ENCODE results near the gene THBS2.

Gene THBS2

DNA sequence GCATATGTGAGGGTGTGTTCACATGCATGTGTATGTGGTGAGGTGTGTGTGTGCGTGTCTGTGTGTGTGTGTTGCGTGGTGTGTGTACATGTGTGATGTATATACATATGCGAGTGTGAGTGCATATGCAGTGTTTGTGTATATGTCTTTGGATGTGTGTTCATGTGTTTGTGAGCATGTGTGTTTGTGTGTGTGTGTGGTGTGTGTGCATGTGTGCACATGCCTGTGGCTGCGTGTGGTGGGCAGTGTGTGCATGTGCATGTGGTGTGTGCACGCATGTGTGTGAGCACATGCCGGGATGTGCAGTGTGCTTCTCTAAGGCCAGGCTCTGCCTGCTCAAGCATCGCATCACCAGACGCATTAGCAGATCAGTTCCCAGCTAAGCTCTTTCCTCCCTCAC is 5.7 kb downstream of the THBS2 start:
- no peak for DNase-seq

DNA sequence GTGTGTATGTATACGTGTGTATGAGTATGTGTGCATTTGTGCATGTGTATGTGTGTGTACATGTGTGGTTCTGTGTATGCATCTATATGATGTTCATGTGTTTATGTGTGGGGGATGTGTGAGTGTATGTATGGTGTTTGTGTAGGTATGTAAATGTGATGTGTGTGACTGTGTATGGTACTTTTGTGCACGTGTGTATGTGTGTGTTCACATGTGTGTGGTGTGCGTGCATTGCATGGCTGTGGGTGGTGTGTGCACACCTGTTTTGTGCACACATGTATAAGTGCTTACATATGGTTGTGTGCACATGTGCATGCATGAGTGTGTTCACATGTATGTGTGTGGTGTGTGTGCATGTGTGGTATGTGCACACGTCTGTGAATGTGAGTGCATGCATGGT is 6.2 kb downstream of the THBS2 start:
- no peak for DNase-seq

DNA sequence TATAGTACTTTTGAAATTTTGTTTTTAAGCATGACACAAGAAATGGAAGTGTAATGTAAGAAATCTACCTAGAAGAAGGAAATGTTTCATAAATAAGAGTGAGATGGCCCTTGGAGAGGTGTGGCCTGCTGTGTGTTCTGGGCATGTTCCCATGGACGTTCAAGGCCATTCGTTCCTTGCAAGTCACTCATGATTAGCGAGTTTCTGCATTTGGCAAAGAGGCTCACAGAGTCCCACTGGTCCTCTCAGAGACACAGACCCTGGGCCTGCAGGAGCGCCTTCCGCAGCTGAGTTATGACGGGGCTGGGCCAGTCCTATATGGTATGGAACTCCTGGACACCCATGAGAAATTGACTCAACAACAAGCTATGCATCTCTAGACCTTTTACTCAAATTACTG is 7.2 kb downstream of the THBS2 start:
- no peak for DNase-seq

DNA sequence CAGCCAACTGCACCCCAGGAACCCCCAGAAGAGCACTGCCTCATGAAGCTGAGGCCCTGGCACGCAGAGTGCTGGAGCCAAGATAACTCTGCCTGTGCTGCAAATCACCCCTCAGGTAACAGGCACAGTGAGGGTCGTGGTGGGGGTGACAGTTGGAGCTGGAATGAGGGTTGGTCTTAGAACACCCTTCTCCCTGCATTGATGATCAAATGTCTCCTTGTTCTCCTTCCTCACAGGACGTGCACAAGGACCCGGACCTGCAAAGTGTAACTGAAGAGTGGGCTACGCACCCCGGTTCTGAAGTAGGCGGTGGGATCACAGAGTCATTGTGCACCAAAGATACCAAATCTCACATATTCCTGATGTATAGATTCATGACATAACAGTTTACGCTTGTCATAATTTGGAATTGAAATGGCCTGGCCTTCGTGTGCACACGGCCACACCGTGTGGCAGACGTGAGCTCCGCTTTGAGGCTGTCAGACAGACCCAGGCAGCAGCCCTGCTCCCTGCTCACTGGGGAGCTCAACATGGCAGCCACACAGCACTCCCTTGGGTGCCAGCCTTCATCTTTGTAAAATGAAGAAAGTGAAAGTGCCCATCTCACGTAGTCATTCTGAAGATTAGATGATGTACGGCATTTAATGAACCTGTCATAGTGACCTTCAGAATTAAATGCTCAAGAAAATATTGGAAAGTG is 8.8 kb downstream of the THBS2 start:
- DNase-seq = no peak

DNA sequence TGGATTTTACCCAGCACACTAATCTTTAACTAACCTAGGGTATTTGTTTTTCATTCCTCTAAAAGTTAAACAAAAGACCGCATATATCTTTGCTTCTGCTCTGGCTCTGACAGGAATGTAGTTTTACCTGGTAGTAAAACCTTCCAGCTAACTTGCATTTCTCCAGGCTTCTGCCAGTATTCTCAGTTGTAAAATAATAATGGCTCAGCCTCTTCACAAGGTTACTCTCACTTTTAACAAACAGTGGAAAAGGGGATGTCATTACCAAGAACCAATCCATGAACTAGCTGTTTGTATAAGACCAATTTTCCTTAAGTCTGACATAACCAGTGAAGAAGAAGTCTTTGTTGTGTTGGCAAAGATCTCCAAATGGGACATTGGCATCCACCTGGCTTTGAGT is 10.0 kb downstream of the THBS2 start:
- DNase-seq = no peak

DNA sequence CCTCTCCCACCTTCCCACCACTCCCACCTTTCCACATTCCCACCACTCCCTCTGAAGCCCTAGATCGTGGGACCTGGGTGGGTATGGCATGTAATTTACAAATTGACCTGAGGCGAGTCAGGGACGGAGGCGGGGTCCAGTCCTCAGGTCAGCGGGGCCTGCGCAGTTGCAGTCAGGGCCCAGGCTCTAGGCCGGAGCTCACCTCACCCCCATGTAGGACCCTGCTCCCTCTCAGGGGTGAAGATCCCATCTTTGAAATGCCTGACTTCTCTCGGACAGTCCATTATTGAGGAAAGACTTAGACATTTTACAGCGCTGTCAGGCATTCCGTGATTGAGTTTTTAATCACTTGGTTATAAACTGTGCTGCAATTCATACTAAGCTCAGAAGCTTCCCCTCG is 10.5 kb downstream of the THBS2 start:
- no peak for DNase-seq

DNA sequence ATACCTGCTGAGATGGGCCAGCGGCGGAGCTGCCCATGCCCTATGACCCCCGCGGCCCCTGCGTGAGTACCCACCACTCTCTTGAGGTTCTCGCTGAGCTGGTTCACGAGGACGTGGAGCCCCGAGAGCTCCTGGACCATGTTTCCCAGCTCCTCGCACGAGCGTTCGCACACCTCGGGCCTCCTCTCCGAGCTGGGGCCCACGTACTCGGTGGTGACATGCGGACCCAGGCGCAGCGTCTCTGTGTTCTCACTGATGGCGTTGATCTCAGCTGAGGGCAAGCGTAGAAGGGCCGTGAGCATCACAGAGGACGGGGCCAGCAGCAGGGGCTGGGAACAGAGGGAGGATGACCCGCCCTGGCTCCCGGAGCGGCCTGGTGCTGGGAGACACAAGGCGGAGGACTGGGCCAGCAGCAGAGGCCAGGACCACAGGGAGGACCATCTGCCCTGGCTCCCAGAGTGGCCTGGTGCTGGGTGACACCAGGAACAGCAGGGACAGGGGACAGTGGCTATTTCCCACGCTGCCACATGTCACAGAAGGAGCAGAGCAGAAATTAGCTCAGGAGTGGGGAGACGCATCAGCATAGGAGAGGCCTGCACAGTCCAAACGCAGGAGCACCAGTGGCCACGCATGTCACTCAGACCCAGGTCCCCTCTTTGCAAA is 11.8 kb downstream of the THBS2 start:
- no peak for DNase-seq

DNA sequence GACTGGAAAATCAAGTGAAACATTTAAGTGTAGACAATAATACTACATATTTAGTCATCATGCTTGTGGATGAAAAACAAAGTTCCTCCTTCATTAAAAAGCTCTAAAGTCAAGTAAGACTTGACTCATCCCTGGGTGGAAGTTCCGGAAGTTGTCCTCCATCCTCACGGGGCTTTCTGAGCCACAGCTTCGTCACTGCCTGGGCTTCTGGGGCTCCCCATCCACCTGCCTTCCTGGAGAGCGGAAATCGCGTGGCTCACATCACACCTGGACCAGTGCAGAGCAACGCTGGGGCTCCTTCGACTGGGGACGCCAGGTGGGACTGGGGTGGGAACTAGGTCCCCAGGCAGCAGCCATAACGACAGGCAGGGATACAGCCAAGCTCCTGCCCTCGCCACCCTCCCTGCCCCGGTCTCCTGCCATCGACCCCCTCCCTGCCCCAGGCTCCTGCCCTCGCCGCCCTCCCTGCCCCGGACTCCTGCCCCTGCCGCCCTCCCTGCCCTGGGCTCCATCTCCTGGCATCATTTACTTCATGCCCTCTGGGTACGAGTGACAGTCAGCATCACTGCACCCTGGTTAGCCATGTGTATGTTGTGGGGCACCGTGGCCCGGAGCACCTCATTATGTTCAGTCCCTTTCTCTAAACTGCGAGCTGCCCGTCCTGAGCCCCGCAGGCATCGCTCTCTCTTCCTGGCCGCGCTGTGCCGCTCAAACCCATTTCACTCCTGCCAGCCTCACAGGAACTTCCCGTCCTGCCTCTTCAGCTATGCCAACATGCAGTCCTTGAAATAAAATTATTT is 12.9 kb downstream of the THBS2 start:
- no peak for DNase-seq

DNA sequence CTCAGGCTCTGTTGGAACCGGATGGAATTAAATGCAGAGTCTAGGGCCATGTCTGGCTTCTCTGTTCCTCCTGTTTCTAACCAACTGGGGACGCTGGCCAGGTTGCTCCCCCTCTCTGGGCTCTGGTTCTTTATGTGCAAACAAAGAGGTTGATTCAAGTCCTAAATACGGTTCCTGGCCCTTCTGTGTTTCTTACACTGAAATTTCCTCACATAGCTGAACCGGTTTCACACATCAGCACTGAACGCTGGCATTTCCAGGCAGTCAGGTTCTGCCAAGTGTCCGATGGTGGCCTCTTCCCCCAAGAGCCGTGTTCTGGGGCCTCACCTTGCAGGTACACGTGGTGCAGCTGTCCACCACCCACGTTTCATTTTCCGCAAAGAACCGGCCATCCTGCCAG is 13.5 kb downstream of the THBS2 start:
- no peak for DNase-seq

DNA sequence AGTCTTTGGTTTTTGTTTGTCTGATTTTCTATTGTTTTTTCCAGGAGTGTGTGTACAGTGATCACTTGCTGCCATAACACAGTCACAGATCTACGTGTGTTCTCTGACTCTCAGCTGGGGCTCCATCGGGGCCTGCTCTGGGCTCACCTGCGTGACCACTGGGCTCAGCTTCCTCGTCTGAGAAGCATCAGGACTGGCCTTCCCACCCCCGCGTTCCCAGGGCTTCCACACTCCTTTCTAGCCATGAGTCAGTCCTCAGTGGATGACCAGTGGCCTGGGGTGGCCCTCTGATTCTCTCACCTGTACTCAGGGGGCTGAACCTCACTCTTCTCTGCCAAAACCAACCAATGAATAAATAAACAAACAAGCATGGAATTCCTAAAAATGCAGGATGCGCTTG is 14.5 kb downstream of the THBS2 start:
- DNase-seq = no peak

DNA sequence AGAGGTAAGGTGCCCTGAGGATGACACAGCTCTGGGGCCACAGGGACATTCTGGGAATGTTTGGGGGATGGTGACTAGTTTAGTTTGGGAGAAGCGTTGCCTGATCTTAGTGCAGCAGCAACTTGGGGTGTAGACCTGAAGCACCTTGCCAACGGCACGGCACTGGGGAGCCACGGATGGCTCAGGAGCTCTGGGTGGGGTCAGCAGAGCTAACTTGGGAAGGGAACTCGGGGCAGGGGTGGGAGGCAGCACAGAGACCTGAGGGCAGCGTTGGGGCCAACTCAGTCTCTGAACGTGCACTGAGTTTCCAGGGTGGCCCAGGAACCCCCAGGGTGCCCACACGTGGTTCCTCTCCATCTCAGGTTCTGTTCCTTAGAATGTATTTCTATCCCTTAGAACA is 14.9 kb downstream of the THBS2 start:
- no peak for DNase-seq

DNA sequence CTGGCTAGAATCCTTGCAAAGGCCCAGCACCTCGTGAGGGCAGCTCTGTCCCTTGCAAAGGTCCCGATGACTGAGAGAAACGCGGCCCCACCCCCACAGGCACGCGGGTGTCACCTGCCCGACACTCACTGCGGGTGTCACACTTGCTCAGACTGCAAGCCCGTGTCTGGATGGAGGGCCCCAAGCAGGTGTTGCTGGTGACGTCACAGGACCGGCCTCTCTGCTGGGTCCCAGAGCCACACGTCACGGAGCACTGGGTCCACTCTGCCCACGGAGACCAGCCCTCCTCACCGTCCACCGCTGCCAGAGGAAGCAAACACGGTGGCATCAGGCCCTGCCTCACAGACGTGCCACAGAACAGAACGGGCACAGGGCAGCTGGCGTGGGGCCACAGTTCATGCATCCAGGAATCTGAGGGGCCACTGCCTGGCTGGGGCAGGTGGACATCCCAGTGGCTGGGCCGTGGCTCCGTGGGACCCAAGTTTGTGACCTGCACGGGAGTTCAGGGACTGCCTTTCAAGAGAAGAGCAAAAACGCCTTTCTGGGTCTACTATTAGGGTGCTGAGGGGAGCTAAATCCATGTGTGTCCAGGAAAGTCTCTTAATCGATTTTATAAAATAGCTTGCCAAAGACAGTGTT is 16.0 kb downstream of the THBS2 start:
- no peak for DNase-seq

DNA sequence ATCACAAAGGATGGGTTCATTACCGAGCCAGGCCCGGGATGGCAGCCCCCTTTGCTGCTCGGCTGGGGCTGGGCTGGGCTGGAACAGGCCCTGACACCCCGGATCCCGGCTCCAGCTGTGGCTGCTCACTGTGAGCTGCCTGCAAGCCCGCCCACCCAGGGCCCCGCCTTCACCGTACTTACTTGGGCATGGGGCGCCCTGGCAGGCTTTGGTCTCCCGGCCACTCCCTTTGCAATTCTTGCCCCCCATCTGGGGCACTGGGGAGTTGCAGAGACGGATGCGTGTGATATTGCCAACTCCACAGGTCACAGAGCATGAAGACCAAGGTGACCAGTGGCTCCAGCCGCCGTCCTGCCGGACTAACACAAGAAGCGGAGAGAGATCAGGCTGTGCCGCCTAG is 16.7 kb downstream of the THBS2 start:
- DNase-seq = no peak

DNA sequence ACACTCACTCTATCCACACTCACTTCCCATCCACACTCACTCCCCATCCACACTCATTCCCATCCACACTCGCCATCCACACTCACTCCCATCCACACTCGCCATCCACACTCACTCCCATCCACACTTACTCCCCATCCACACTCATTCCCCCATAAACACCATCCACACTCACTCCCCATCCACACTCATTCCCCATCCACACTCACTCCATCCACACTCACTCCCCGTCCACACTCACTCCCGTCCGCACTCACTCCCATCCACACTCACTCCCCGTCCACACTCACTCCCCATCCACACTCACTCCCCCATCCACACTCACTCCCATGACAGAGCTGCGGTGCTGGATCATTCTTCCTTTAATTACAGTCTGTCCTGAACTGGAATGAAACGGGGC is 17.1 kb downstream of the THBS2 start:
- no peak for DNase-seq

DNA sequence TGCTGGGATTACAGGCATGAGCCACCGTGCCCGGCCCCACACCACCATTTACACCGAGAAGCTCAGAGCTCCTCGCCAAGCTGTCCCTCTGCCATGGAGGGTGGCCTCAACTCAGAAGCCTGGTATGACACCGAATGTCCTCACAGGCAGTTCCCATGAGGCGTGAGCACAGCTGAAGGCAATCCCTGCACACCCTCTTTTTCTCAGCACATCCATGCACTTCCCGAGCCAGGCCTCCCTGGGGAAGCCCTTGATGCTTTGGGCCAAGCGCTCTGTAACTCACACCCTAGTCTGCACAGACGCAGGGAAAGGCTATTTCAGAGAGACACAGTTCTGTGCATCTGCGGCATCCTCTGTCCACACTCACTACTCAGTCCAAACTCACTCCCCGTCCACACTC is 18.4 kb downstream of the THBS2 start:
- no peak for DNase-seq

DNA sequence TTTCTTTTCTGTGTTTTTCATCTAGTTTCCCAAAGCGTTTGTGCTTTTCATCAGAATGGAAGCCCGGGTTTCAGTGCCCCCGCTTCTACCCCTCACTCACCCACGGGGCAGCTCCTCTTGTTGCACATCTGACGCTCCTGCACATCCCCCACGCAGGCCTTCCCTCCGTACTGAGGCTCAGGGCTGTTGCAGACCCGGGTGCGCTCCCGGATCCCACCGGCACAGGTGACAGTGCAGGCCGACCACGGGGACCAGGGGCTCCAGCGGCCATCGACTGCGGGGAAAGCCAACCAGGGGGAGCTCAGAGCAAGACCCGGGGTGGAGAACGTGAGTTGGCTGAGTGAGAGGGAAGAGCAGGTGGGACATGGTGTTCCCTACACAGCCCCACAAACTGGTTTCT is 19.0 kb downstream of the THBS2 start:
- DNase-seq = no peak

DNA sequence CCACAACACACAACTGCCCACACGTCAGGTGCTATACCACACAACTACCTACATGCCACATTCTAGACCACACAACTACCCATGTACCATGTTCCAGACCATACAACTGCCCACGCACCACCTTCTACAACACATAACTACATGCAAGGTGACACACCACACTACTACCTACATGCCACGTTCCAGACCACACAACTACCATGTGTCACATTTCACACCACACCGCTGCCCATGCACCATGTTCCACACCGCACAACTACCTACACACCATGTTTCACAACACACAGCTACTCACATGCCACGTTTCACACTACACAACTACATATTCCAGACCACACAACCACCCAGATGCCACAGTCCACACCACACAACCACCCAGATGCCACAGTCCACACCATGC is 19.8 kb downstream of the THBS2 start:
- DNase-seq = no peak

DNA sequence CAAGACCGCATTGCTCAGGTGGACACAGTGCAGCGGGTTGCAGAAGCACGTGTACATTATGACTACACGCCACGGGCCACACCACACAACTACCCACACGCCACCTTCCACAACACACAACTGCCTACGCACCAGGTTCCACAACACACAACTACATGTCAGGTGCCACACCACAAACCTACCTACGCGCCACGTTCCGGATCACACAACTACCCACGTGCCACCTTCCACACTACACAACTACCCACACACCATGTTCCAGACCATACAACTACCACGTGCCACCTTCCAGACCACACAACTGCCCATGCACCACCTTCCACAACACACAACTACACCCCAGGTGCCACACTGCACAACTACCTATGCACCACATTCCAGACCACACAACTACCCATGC is 20.5 kb downstream of the THBS2 start:
- no peak for DNase-seq

DNA sequence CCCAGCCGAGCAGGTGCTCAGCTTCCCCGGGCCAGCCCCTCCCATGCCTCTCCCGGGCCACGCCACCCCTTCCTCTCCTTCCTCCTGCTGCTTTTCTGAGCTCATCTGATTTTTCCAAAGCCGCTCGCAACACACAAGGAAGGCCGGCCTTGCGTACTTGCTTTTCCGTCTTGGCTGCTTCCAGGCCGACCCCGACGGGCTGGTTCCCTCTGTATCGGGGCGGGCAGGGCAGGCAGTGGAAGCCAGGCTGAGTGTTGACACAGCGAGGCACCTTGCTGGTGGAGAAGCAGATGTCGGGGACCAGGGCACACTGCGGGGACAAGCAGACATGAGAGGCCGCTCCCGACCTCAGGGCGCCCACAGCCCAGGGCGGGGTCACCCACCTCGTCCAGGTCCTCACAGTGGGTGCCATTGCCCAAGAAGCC is 21.1 kb downstream of the THBS2 start:
- DNase-seq = no peak

DNA sequence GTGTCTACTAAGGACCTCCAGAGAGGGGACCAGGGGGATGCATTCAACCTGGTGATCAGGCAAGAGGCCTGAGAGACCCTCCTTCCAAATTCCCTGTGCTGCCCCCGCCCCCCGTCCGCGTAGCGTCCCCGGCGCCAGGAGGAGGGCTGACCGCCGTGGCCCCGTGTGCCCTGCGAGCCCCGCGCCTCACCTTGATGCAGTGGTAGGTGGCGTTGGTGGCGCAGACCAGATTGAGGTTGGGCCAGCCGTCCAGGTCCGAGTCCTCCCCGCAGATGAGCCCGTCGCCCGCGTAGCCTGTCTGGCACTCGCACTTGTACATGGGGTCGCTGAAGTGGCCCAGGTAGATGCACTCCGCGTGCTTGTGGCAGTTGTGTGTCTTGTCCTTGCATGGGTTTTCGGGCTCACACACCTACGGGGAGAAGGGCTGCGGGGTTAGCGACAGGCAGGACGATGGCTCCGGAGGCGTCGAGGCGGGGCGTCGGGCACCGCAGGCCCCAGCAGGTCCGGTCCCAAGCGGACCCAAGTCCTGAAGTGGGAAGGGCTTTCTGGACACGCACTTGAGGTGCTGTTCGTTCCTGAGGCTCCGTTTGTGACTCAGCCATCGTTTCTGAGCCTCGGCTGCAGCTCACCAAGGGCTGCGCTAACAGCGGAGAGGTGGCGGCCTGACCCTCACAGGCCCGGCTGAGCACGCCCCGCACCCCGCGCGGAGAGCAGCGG is 21.7 kb downstream of the THBS2 start:
- no peak for DNase-seq

DNA sequence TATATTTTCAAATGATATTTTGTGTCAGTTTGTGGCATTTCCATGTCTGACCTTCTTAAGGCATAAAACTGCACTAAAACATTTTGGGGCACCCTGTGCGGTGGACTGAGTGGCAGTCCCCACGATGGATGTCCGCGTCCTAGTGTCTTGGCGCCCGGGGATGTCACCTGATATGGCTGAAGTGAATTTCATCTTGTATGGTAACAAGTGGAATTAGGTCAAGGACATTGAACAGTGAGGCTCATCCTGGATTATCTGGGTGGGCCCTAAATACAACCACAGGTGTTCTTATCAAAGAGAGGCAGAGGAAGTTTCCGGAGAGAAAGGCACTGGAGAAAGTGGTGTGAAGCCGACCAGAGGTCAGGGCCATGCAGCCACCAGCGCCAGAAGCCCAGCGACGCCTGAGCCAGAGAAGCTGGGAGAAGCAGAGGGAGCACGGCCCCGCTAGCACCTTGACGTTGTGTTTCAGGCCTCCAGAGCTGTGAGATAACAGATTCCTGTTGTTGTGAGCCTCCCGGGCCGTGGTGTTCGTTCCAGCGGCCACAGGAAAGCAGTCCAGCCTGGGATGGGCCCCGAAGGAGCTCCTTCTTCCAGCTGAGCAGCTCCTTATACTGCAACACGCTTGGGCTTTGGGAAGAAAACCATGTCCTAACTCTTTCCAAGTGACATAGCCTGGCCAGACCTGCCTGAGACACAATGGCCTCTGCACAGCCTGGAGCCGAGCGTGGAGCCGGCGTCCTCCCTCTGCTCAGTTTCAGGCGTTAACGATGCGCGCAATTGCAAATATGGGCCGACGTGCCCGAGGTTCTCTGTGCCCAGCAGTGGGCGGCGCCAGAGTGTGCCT is 22.5 kb downstream of the THBS2 start:
- DNase-seq = no peak

DNA sequence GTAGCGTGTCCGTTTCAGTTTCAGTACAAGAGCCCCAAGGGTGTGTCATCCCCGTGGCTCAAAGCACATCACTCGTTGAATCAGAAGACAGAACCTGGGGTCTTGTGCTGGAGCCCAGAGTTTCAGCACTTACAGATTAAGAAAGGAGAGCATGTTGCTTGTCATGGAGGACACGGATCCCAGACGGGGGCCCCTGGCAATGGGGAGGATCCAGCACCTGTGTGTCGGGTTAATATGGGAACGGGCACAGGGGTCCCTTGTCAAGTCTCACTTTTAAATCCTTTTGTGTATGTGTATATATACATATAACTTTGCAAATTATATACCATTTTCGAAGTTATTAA is 23.4 kb downstream of the THBS2 start:
- DNase-seq = no peak
